Fibroblast of villous mesenchyme (primary cell): Measurements from ENCODE around the gene DIABLO. TPM values are rescaled to one million over a fixed set of nuclear protein-coding genes. Genes with fewer than 3 reads are reported as not detected.
"Not testable (repeated sequence)": the region's sequence is repeated elsewhere in the genome, so short reads cannot be mapped to it uniquely, and the experiment has no call there.

Experiments used
- DNase-seq: peaks from one replicate; pipeline ENCODE4 v3.0.0-alpha.2; 2010; ENCODE audit warnings: low read depth
- H3K4me3 ChIP-seq: 2 replicates; pipeline ENCODE4 v1.5.1; 2011; ENCODE audit warnings: low read depth, mild to moderate bottlenecking, low read length
- CTCF ChIP-seq: IDR thresholded peaks from 2 replicates; pipeline ENCODE4 v1.5.1; 2012; ENCODE audit warnings: low read depth, mild to moderate bottlenecking, low read length; ENCODE audit not compliant: insufficient read depth
- total RNA-seq: library from RNA; depleted of rRNA; stranded (reverse); fragments of >200 nt; gene quantifications from 2 replicates; pipeline ENCODE4 v1.2.3, GENCODE V29; 2012

The DIABLO gene
- total RNA-seq, 1 donor = 74.3 TPM

GRCh38 chr12:122182887-122183587, 42.8 kb downstream of the DIABLO start, which contains the start of gene LRRC43:
LRRC43 (plus strand) TSS chr12:122183123; CDS start chr12:122183145, 22 bp downstream.
- peak within 1 kb of the TSS; percentile 58 for H3K4me3 ChIP-seq
- TF ChIP-seq CTCF = no peak
- DNase-seq = peak; percentile 33

- DNase-seq = peak; percentile 50
- not testable (repeated sequence) for H3K4me3 ChIP-seq
Measured at GRCh38 chr12:122176473-122176872, 49.4 kb downstream of the DIABLO start.

GRCh38 chr12:122174155-122174845, 51.6 kb downstream of the DIABLO start, which contains the start of gene IL31:
IL31 (minus strand) TSS chr12:122174221; CDS start chr12:122174172, 49 bp downstream.
- H3K4me3 ChIP-seq = no peak within 1 kb of the TSS
- DNase-seq = no peak
- no peak for TF ChIP-seq CTCF

GRCh38 chr12:122172262-122172939, 53.5 kb downstream of the DIABLO start:
- no peak for TF ChIP-seq CTCF
- no peak for DNase-seq
- no peak overlapping the region for H3K4me3 ChIP-seq

GRCh38 chr12:122171399-122171798, 54.5 kb downstream of the DIABLO start:
- no peak overlapping the region for H3K4me3 ChIP-seq
- TF ChIP-seq CTCF = no peak
- no peak for DNase-seq

GRCh38 chr12:122168492-122168891, 57.4 kb downstream of the DIABLO start:
- no peak for TF ChIP-seq CTCF
- H3K4me3 ChIP-seq = no peak overlapping the region
- no peak for DNase-seq

GRCh38 chr12:122167356-122167925, 58.4 kb downstream of the DIABLO start:
- TF ChIP-seq CTCF = no peak
- no peak overlapping the region for H3K4me3 ChIP-seq
- no peak for DNase-seq
